GM19099 (cell line): ENCODE data around the gene TCF4.

Experiments
- POLR2A ChIP-seq: IDR thresholded peaks from 3 replicates; pipeline ENCODE4 v1.6.1; 2011; ENCODE audit warnings: low read depth; ENCODE audit not compliant: insufficient read length; ENCODE audit errors: extremely low read depth

Gene TCF4

DNA sequence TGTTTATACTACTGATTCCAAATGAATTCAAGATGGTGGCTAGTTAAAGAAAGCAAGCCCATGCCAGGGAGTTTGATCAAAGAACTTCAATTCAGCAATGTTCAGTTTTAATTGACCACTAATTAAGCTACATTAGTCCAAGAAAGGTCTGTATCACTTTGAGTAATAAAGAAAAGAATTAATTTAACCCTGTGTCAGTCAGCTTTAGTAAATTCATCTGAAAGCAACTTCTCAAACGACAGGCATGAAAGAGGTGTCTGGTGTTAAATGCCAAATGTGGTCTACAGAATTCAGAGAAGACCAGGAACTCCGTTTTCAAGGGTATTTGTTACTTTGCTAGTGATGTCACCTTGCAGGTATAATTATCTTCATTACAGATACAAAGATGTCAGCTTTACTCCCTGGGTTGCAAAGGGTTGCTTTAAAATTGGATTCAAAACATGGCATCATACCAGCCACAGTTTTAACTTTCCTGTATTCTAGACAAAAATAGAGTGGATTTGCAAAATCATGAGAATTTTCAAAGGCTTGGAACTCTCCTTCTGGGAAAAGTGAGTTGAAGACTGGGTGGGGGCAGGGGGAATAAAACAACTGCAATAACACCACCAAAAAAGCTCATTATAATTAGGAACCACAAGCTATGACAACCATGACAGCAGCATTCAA, 281.5 kb downstream of the TCF4 start:
- TF ChIP-seq POLR2A = no peak

DNA sequence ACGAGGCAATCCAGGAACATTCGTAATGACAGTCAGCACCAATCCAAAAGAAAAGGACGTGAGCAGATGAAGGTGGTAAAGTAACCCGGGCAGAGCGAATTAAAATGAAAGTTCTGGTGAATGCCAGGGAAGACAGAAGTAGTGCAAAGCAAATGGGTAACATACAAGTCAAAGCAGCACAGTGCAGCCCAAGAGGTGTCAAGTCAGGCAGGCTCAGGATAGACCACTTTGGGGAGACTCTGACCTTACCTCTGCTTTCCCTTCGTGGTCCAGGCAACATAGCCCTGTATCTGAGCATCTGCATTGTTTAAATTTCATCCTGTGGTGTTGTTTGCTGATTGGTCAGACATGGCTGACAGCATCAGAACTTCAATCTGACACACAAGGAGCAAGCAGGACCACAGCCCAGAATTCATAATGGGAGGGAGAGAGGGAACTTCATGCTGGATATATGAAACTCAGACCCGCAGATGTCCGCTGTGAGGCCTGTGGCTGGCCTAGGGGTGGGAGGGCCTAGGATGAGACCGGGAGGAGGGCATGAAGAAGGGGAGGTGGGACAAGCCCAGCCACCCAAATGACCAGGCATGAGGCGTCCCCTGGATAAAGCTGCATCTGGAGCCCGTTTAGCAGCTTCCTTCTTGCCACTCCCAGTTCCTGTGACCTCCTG, 285.7 kb downstream of the TCF4 start:
- TF ChIP-seq POLR2A = no peak

DNA sequence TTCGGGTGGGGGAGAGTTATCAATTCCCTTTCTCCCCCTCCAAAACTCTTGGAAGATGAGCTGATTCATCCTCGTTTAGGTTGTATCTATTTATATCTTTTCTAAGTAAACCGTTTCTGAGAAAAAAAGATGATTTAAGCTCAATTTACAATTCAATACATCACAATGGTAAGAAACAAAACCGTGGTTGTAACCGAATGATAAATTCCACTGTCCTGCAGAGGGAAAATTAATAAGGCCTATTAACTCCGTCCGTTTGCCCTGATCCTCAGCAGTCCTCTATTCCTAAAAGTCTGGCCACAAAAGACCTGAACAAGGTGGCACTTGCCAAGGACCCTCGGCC, 286.2 kb downstream of the TCF4 start:
- TF ChIP-seq POLR2A = no peak

DNA sequence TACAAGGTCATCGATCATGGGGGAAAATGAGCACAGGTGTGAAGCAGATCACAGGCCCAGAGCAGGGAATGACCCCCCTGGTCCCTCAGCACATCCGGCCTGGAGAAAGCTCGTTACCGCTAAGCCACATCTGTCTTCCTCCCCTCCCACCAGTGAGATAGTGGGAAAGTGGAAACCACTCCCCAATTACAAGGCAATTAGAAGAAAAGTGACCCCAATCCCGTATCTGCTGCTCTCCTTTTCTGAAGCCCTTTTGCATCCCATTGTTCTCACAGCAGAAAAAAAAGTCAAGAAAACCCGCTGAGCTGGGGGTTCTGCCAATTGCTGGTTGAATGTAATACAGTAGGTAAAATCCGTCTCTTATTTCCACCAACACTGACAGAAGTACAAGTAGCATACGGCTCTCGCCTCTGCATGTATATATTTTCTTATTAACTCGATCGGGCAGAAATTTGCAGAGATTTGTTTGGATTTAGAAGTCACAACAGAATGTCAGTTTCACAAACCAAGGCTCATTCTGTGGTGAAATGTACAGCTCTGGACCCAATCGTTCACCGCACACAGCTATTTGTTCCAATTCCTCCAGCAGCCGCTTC, 287.0 kb downstream of the TCF4 start:
- no peak for TF ChIP-seq POLR2A

DNA sequence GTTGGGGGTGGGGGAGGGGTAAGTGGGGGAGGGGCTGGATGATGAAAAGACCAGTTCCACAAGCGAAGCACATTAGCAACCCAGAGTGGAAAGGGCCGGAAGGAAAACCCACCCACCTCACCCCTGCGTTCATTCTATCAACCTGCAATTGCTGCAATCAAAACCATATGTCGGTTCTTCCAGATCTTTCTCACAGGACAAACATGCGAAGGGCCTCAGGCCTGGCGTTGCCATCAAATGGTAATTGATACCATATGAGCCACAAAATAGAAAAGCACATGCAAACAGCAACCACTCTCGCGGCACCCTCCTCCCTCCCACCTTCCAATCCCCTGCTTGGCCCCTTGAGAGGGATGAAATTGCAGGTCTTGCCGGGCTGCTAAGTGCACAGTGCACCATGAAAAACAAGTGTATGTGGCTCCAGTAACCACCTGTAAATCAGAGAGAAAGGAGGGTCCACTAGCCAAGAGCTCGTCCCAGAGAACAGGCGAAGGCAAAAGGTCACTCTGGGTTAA, 287.5 kb downstream of the TCF4 start:
- TF ChIP-seq POLR2A = no peak

DNA sequence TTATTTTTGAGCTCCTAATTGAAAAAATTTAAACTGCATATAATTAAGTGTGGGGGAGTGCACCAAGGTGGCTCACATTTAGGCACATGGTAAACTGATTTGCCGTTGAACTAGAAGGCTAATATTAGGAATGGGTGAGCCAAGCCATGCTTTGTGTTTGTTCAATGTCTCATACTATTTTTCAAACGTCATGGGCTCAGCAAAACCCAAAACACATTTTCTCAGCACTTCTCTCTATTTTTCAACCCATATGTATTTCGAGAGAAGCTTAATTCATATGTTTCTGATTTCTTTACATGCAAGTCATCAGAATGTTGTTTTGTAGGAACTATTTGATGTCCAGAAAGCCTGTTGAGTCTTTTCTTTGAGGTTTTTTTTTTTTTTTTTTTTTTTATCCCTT, 291.2 kb downstream of the TCF4 start:
- no peak for TF ChIP-seq POLR2A

DNA sequence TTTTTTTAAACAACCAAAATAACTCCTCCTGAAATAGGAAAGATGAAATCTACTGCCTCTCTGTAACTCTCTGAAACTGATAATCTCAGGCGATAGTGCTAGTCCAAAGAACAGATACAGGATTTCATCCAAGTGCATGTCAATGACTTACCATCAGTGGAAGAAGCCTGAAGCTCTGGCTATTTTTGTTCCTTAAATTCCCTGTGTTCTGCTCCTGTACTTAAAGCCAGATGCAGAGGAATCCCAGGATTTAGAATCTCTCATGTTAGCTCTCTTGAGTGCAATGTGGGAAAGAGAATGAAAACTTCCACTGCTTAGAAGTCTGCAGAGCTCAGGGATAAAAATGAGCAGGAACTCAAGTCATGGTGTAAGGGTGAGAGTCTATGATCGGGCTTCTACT, 291.9 kb downstream of the TCF4 start:
- TF ChIP-seq POLR2A = no peak

DNA sequence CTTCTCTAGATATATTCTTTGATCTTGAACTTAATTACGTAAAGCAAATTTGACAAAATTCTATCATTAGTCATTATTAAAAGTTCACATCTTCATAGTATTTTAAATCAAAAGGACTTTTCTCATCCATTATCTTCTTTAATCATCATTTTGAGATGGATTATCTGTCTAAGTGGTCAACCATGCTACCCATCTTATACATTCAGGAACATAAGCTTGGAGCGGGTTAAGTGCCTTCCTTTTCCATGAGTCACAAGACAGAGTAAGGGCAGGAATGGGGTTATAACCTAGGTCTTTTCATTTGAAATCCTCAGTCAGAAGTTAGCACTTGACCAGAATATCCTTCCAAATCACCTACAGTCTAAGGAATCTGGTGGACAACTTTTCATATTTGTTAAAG, 297.1 kb downstream of the TCF4 start:
- no peak for TF ChIP-seq POLR2A

DNA sequence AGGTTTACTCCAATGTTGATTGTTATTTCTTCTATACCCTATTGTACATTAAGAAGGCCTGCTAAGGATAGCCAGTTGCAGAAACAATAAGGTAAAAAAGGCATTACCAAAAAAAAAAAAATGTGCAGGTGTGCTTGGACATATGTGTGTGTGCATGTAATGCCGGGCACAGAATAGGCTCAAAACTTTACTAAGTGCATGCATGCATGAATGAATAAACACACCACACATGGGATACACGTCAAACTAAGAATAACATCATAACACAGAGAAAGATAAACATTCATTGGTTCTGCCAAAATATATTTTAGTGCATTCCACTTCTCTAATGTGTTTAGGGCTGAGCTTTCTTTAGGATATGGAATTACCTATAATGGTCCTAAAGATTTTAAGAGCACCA, 298.2 kb downstream of the TCF4 start:
- no peak for TF ChIP-seq POLR2A

DNA sequence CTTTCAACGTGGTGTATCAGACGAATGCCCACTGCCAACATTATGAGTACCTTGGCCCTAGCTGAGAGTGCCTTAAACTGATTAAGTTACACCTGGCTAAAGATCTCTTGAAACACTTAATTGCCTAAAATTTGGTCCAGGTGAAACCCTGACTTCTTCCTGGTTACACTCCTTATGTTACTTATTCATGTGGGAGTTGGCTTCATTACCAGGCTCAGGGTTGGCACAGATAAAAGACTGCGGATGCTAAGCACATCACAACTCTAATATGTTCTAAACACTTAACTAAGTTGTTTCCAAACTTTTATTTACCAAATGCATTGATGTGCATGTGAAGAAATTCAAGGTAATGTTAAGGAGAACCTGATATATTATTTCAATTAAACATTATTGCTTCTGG, 298.9 kb downstream of the TCF4 start:
- TF ChIP-seq POLR2A = no peak

DNA sequence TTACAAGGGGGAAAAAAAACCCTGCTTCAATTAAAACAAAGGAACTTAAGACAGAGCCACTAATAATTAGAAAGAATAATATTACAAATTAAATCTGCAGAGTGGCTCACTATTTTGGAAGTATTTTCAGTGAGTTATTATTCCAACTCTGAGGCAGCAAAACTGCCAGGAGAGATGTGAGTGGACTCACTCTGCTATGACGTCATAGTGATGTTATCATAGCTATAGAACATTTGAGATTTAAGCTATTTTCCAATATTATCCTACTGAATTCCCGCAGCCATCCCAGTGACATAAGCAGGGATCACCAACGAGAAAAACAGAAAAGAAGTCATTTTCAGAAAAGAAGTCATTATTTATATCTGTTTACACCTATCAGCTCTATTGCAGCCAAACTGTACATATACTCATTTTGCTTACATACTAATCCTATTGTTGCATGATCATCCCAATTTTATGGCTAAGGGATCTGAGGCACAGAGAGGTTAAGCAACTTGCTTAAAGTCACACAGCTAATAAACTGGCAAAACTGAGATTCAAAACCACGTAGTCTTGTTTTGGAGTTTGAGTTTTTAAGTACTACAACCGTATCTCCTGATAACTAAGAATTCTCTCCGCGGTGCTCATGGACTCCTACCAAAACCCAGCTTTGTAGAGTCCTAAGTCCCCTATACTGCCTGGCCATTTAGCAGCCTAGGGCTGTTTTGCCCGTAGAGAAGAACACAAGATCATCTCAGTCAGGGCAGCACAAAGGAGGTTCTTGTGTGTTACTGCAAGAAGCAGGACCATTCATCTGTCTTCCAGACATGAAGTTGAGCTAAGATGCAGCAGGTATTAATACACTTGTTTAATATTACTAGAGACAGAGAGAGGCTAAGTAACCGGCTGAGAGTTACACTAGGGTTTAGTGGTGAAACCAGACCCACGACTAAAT, 299.8 kb downstream of the TCF4 start:
- no peak for TF ChIP-seq POLR2A

DNA sequence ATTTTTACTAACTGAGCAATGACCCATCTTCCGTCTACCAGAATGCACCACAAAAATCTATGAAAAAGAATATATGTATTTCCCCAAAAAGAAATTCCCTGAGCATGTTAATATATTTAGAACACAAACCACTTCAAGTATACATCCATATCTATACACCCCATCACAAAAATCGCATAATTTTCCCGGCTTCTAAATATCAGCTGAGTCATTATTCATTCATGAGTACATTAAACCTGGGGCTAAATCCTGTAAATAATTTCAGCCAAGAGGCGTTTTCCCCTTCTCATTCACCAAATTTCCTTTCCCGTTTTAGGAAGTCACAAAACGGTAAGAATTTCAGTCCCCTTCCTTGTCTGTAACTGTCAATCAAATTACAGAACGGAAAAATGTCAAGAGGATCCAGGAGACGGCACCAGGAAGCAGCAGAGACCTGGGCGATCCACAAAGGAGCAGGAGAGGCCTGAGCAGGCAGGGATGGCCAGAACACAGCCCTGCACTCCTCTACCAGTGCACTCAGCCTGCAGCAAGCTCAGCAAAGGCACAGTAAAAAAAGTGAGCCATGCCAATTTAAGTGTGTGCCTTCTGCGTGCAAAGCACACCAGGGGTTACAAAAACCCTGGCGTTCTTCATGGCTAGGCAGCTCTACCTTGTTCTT, 300.7 kb downstream of the TCF4 start:
- no peak for TF ChIP-seq POLR2A

DNA sequence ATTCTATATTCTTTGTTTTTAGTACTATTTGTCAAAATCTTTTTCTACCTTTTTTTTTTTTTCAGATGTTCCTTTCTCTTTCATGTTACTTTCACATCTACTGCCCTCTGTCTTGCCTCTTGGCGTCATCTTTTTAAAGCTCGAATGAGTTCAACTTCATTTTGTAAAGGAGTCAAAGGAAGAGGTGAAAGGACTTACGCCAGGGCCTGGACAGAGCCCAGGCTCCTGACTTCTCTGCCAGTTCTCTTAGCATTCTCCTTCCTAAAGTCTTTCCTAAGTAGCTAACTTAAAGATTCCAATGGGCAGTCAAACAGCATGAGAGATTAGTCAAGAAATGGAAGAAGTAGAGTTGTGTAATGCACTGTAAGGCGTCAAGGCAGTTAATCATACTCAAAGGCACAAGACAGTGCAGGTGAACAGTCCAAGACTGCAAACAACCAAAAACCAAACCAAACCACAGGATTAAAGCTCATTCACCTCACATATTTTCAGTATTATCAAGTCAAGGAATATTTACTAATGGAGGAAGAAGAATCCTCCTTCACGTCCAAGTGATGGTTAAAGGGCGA, 301.7 kb downstream of the TCF4 start:
- no peak for TF ChIP-seq POLR2A

DNA sequence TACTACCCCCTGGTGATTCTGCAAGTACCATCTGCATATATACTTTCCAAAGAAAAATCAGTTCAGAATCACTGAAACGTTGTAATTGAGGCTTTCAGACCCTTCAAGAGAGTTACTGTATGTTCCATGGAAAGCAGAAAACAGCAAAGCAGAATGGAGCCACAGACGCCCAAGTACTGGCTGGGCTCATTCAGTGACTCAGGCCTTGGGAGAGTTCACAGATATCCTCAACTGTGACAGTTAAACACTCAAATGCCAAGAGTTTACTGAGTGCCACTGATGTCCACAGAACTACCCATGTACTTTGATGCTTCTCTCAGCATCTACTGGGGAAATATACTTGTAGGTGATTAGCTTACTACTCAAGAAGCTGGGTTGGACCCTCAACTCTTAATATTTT, 303.4 kb downstream of the TCF4 start:
- TF ChIP-seq POLR2A = no peak
